ENCODE data around the gene MRTFA.

Gene MRTFA

DNA sequence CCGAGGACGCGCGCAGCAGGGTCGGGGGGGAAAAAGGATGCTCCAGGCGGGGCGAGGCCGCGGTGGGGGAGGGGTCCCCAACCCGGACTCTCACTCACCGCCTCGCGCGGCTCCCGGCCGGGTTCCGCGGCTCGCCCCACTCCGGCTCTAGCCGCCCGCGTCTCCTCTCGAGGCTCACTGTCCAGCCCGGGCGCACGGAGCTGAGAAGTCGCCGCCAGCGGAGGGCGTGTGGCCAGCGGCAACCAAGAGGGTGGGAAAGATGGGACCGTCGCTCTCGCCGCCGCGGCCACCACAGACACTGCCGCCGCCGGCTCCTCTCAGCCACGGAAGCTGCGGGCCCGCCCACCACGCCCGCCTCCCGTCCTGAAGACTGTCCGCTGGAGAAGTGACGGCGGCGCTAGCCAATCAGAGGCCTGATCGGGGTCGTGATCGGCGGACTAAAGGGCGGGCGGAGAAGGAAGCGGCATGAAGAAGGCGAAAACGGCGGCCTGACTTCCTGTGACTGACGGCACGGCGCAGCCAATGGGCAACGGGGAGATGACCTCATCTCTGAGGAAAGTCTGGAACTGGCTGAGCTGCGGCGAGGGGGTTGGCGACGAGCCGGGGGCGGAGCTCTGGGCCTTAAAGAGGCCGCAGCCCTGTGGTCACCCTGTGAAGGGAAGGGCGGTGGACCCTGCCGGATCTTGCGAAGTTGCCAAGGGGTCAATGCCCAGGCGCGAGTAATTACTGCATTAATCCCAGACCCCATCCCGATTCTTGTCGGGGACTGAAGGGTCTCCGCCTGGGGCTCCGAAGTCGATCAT, at the start of gene MRTFA:
MRTFA (minus strand) TSS at position 340 of the 803 bp plus-strand sequence.
- peaks cover 0 to 39% (median 16%) of the 10 kb centered on the region in 4 donors for H3K4me1 ChIP-seq
- intact Hi-C loops (cut with DNase I; ENCODE audit: low total_unique reads), result loop anchor here (10.0 kb wide), 2 partner anchors 112 to 592 kb away; no protein-coding TSS in a partner anchor

DNA sequence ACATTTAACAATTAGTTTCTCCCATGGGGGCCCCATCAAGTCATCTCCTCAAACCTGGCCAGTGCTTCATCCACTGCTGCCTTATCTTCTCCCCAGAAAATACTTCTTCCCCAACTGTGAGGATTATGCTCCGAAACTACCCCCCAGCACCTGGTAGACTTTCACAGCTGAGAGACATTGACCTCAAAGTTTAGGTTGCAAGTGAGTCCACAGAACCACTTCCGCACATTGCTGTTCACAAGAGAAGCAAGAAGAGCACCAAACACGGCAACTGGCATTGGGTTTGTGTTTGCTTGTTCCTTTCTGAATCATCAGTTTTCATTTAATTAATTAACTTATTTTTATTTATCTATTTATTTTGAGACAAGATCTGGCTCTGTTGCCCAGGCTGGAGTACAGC, 48.9 kb upstream of the MRTFA start:
- TF ChIP-seq, protein P1, sequence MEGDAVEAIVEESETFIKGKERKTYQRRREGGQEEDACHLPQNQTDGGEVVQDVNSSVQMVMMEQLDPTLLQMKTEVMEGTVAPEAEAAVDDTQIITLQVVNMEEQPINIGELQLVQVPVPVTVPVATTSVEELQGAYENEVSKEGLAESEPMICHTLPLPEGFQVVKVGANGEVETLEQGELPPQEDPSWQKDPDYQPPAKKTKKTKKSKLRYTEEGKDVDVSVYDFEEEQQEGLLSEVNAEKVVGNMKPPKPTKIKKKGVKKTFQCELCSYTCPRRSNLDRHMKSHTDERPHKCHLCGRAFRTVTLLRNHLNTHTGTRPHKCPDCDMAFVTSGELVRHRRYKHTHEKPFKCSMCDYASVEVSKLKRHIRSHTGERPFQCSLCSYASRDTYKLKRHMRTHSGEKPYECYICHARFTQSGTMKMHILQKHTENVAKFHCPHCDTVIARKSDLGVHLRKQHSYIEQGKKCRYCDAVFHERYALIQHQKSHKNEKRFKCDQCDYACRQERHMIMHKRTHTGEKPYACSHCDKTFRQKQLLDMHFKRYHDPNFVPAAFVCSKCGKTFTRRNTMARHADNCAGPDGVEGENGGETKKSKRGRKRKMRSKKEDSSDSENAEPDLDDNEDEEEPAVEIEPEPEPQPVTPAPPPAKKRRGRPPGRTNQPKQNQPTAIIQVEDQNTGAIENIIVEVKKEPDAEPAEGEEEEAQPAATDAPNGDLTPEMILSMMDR (IDR thresholded peaks at IDR 0.05), result no peak
- intact Hi-C loops (cut with DNase I; ENCODE audit: low total_unique reads), result no loop called here
- no peaks in the 10 kb centered on the region for H3K36me3 ChIP-seq
- H3K4me3 ChIP-seq, result no peak overlapping the region
- H3K9me3 ChIP-seq, result no peaks in the 10 kb centered on the region
- H3K27me3 ChIP-seq, result peaks cover 0 to 22% of the 10 kb centered on the region in 2 donors
- DNase-seq, result no peak
- H3K27ac ChIP-seq, result no peak overlapping the region
- H3K4me1 ChIP-seq, result peaks cover 0 to 12% (median 3%) of the 10 kb centered on the region in 4 donors

More for the DNA sequence above, at the start of gene MRTFA:
- H3K27ac ChIP-seq, result peak within 1 kb of the TSS; percentile 83 to 89
- H3K9me3 ChIP-seq, result no peaks in the 10 kb centered on the region
- peak within 1 kb of the TSS; percentile 65 to 83 for H3K4me3 ChIP-seq
- peak; percentile 100 for DNase-seq
- TF ChIP-seq, protein P1 (IDR thresholded peaks at IDR 0.05), result no peak
- H3K36me3 ChIP-seq, result no peaks in the 10 kb centered on the region
- no peaks in the 10 kb centered on the region for H3K27me3 ChIP-seq

DNA sequence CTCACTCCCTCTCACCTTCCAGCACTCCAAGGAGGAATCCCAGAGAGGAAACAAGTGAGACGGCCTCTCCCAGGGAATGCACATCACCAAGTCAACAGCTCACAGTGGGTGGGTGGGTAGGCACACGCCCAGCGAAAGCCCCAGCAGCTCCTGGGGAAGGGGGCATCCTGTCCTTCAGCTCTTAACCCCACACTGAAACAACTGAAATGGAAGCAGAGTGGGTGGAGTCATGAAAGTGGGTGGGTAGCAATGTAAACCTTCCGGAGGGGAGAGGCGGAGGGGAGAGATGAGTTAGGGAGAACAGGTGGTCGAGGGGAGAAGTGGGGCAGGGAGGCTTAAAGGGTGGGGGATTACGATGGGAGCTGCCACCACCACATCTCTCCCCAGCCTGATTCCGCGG, 48.2 kb upstream of the MRTFA start:
- H3K36me3 ChIP-seq, result no peaks in the 10 kb centered on the region
- no peak for DNase-seq
- no peaks in the 10 kb centered on the region for H3K9me3 ChIP-seq
- peaks cover 0 to 19% (median 6%) of the 10 kb centered on the region in 4 donors for H3K4me1 ChIP-seq
- H3K27ac ChIP-seq, result no peak overlapping the region
- peaks cover 0 to 23% of the 10 kb centered on the region in 2 donors for H3K27me3 ChIP-seq
- no peak overlapping the region for H3K4me3 ChIP-seq
- TF ChIP-seq, protein P1 (IDR thresholded peaks at IDR 0.05), result no peak
- intact Hi-C loops (cut with DNase I; ENCODE audit: low total_unique reads), result no loop called here

DNA sequence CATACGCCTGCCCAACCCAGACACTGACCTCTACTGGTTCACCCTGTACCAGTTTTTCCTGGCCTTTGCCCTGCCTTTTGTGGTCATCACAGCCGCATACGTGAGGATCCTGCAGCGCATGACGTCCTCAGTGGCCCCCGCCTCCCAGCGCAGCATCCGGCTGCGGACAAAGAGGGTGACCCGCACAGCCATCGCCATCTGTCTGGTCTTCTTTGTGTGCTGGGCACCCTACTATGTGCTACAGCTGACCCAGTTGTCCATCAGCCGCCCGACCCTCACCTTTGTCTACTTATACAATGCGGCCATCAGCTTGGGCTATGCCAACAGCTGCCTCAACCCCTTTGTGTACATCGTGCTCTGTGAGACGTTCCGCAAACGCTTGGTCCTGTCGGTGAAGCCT, 44.9 kb upstream of the MRTFA start:
- DNase-seq, result no peak
- Histone ChIP-seq H3K27ac (no peak overlapping the region), H3K36me3 (no peaks in the 10 kb centered on the region), H3K9me3 (no peaks in the 10 kb centered on the region), H3K4me3 (no peak overlapping the region), H3K27me3 (peaks cover 0 to 42% of the 10 kb centered on the region in 2 donors), H3K4me1 (peaks cover 0 to 31% (median 15%) of the 10 kb centered on the region in 4 donors)
- TF ChIP-seq, protein P1 (IDR thresholded peaks at IDR 0.05), result no peak
- intact Hi-C loops (cut with DNase I; ENCODE audit: low total_unique reads), result no loop called here

DNA sequence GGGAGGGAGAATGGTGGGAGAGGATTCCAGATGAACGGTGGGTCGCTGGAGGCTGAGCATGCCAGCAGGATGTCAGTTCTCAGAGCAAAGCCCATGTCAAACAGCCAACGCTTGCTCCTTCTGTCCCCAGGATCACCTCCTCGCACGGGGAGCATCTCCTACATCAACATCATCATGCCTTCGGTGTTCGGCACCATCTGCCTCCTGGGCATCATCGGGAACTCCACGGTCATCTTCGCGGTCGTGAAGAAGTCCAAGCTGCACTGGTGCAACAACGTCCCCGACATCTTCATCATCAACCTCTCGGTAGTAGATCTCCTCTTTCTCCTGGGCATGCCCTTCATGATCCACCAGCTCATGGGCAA, 44.3 kb upstream of the MRTFA start:
- intact Hi-C loops (cut with DNase I; ENCODE audit: low total_unique reads), result no loop called here
- peaks cover 0 to 31% (median 15%) of the 10 kb centered on the region in 4 donors for H3K4me1 ChIP-seq
- no peak overlapping the region for H3K4me3 ChIP-seq
- H3K9me3 ChIP-seq, result no peaks in the 10 kb centered on the region
- H3K36me3 ChIP-seq, result no peaks in the 10 kb centered on the region
- DNase-seq, result no peak
- TF ChIP-seq, protein P1 (IDR thresholded peaks at IDR 0.05), result no peak
- peaks cover 0 to 41% of the 10 kb centered on the region in 2 donors for H3K27me3 ChIP-seq
- H3K27ac ChIP-seq, result no peak overlapping the region

Data from tibial artery (tissue), 4 donors.